Measurements from ENCODE around the gene GSTM2.

Gene GSTM2

DNA sequence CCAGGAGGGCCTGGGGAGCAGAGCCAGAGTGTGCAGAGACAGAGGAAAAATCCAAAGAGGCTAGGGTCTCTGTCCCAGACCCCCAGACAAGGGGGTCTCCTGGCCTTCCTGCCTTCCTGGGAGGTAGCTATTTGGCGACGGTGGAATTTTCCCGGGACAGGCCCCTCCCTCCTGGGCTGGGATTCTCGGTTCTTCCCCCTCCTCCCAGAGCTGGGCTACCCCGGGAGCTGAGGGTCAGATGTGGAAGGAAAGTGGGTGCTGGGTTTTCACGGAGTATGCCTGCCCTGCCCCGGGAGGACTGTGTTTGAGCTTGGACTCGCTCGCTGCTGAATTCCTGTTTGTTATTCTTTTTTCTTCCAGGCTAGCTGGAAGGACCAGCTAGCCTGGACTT lies 47.5 kb upstream of the GSTM2 start:
- Histone ChIP-seq H2AFZ (ENCODE audit: low read length) (peak overlapping the region; percentile 93), H3K4me3 (ENCODE audit: low read length in 2 of 2) (peak overlapping the region; percentile 82 to 87), H2BK15ac (ENCODE audit: low read length) (no peak overlapping the region), H3K9ac (ENCODE audit: low read depth, low read length, poor library complexity) (peak overlapping the region; percentile 74), H3K14ac (ENCODE audit: low read length) (peak overlapping the region; percentile 5), H2BK120ac (ENCODE audit: low read depth, low read length) (no peak overlapping the region), H2AK5ac (ENCODE audit: low read depth, low read length) (no peak overlapping the region), H3K27me3 (ENCODE audit: control insufficient read depth in 3 of 3, insufficient read depth in 3 of 3, low read depth in 1 of 3, low read length in 3 of 3) (no peaks in the 10 kb centered on the region), H3K23ac (ENCODE audit: low read depth, low read length, poor library complexity) (no peak overlapping the region), H2BK5ac (ENCODE audit: low read length) (no peak overlapping the region), H2BK12ac (ENCODE audit: low read length) (no peak overlapping the region), H3K18ac (ENCODE audit: low read length) (peak overlapping the region; percentile 74), H4K91ac (ENCODE audit: low read depth, low read length, poor library complexity) (no peak overlapping the region), H4K8ac (ENCODE audit: low read depth, low read length) (no peak overlapping the region), H3K4ac (ENCODE audit: low read length) (no peak overlapping the region), H3K4me1 (ENCODE audit: control insufficient read depth in 2 of 2, insufficient read depth in 1 of 2, low read depth in 1 of 2, low read length in 2 of 2) (peaks cover 24 to 56% of the 10 kb centered on the region in 2 donors), H3K27ac (replicated peaks; ENCODE audit: low read length) (peak overlapping the region; percentile 63), H3K79me1 (ENCODE audit: low read depth, low read length) (peaks cover 14% of the 10 kb centered on the region), H3K36me3 (replicated peaks in 1 of 2; ENCODE audit: control insufficient read depth in 2 of 2, insufficient read depth in 2 of 2, low read length in 2 of 2) (peaks cover 0 to 3% of the 10 kb centered on the region in 2 donors), H3K4me2 (ENCODE audit: insufficient read depth, low read length, poor library complexity, severe bottlenecking) (peak overlapping the region; percentile 94), H3K9me3 (replicated peaks in 1 of 2; ENCODE audit: control insufficient read depth in 2 of 2, insufficient read depth in 1 of 2, low read depth in 1 of 2, low read length in 2 of 2) (no peaks in the 10 kb centered on the region)
- no CpG with 5 or more reads among the region's 9 CpGs for WGBS, 2 donors (ENCODE audit: extremely low coverage in 2 of 2, insufficient read length in 2 of 2, insufficient replicate concordance in 1 of 2)
- DNase-seq (ENCODE audit: low spot score) = no peak

DNA sequence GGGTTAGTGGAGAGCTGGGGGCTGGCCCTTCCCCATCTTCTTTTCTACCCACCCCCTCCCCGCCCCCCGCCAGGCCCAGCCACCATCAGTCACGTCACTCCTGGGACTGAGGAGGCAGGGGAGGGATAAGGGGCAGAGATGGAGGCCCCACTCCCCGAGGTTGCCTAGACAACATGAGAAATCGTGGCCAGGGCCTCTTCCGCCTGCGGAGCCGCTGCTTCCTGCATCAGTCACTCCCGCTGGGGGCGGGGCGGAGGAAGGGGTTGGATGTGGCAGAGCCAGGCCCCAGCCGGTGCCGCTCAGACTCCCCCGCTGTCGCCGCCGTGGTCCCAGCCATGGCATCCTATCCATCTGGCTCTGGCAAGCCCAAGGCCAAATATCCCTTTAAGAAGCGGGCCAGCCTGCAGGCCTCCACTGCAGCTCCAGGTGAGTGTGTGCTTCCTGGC lies 47.0 kb upstream of the GSTM2 start:
- no peak overlapping the region for H2BK15ac ChIP-seq (ENCODE audit: low read length)
- peak overlapping the region; percentile 77 for H3K9ac ChIP-seq (ENCODE audit: low read depth, low read length, poor library complexity)
- WGBS, 2 donors (ENCODE audit: extremely low coverage in 2 of 2, insufficient read length in 2 of 2, insufficient replicate concordance in 1 of 2) = no CpG with 5 or more reads among the region's 18 CpGs
- H3K4me3 ChIP-seq (ENCODE audit: low read length in 2 of 2) = peak overlapping the region; percentile 82 to 87
- no peak overlapping the region for H3K14ac ChIP-seq (ENCODE audit: low read length)
- no peaks in the 10 kb centered on the region for H3K27me3 ChIP-seq (ENCODE audit: control insufficient read depth in 3 of 3, insufficient read depth in 3 of 3, low read depth in 1 of 3, low read length in 3 of 3)
- peak overlapping the region; percentile 93 for H2AFZ ChIP-seq (ENCODE audit: low read length)
- no peak overlapping the region for H2BK12ac ChIP-seq (ENCODE audit: low read length)
- H2BK120ac ChIP-seq (ENCODE audit: low read depth, low read length) = no peak overlapping the region
- DNase-seq (ENCODE audit: low spot score) = peak; percentile 74
- no peaks in the 10 kb centered on the region for H3K9me3 ChIP-seq (replicated peaks in 1 of 2; ENCODE audit: control insufficient read depth in 2 of 2, insufficient read depth in 1 of 2, low read depth in 1 of 2, low read length in 2 of 2)
- H4K8ac ChIP-seq (ENCODE audit: low read depth, low read length) = no peak overlapping the region
- peaks cover 16% of the 10 kb centered on the region for H3K79me1 ChIP-seq (ENCODE audit: low read depth, low read length)
- H4K91ac ChIP-seq (ENCODE audit: low read depth, low read length, poor library complexity) = no peak overlapping the region
- peak overlapping the region; percentile 80 for H3K18ac ChIP-seq (ENCODE audit: low read length)
- no peak overlapping the region for H2AK5ac ChIP-seq (ENCODE audit: low read depth, low read length)
- H3K23ac ChIP-seq (ENCODE audit: low read depth, low read length, poor library complexity) = no peak overlapping the region
- no peak overlapping the region for H2BK5ac ChIP-seq (ENCODE audit: low read length)
- peaks cover 24 to 56% of the 10 kb centered on the region in 2 donors for H3K4me1 ChIP-seq (ENCODE audit: control insufficient read depth in 2 of 2, insufficient read depth in 1 of 2, low read depth in 1 of 2, low read length in 2 of 2)
- peak overlapping the region; percentile 63 for H3K27ac ChIP-seq (replicated peaks; ENCODE audit: low read length)
- peak overlapping the region; percentile 94 for H3K4me2 ChIP-seq (ENCODE audit: insufficient read depth, low read length, poor library complexity, severe bottlenecking)
- peaks cover 0 to 8% of the 10 kb centered on the region in 2 donors for H3K36me3 ChIP-seq (replicated peaks in 1 of 2; ENCODE audit: control insufficient read depth in 2 of 2, insufficient read depth in 2 of 2, low read length in 2 of 2)
- no peak overlapping the region for H3K4ac ChIP-seq (ENCODE audit: low read length)

DNA sequence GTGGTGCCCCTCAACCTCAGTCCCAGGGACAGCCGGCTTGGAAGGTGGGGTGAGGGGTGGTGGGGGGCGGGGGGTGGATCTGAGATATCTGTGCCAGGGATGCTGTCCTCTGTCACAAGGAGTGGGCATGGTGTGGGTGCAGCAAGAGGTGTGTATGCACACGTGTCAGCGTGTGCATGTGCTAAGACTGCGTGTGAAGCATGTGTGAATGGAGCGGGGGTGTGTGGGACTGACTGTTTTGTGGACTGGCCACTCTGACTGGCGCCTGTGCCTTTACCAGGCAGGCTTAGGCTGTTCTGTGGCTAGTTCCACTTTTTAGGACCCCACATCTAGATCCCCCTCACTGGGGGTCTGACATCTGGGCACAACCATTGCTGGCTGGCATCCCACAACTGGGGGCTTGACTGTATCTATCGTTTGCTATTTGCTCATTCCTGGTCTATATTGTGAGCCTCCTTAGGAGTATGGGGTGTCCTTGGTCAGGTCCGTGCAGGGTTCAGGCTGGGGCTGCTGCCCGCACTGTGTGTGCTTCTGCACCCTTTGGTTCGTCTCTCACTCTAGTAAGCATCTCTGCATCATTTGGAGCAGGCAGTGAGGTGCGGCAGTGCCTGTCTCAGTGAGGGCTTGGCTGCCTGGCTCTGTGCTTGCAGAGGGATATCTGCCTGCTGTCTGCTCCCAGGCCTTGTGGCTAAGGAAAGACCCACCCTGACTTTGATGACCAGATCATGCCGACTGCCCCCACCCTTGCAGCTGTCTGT lies 46.3 kb upstream of the GSTM2 start:
- Histone ChIP-seq H2BK12ac (ENCODE audit: low read length) (no peak overlapping the region), H3K4me3 (ENCODE audit: low read length in 2 of 2) (peak overlapping the region; percentile 82 to 87), H2AFZ (ENCODE audit: low read length) (peak overlapping the region; percentile 93), H3K9me3 (replicated peaks in 1 of 2; ENCODE audit: control insufficient read depth in 2 of 2, insufficient read depth in 1 of 2, low read depth in 1 of 2, low read length in 2 of 2) (no peaks in the 10 kb centered on the region), H2BK15ac (ENCODE audit: low read length) (no peak overlapping the region), H3K9ac (ENCODE audit: low read depth, low read length, poor library complexity) (peak overlapping the region; percentile 77), H4K8ac (ENCODE audit: low read depth, low read length) (no peak overlapping the region), H4K91ac (ENCODE audit: low read depth, low read length, poor library complexity) (no peak overlapping the region), H3K4ac (ENCODE audit: low read length) (no peak overlapping the region), H2BK120ac (ENCODE audit: low read depth, low read length) (no peak overlapping the region), H3K79me1 (ENCODE audit: low read depth, low read length) (peaks cover 16% of the 10 kb centered on the region), H3K18ac (ENCODE audit: low read length) (peak overlapping the region; percentile 80), H2AK5ac (ENCODE audit: low read depth, low read length) (no peak overlapping the region), H3K4me2 (ENCODE audit: insufficient read depth, low read length, poor library complexity, severe bottlenecking) (peak overlapping the region; percentile 94), H3K36me3 (replicated peaks in 1 of 2; ENCODE audit: control insufficient read depth in 2 of 2, insufficient read depth in 2 of 2, low read length in 2 of 2) (peaks cover 0 to 15% of the 10 kb centered on the region in 2 donors), H2BK5ac (ENCODE audit: low read length) (no peak overlapping the region), H3K27me3 (ENCODE audit: control insufficient read depth in 3 of 3, insufficient read depth in 3 of 3, low read depth in 1 of 3, low read length in 3 of 3) (no peaks in the 10 kb centered on the region), H3K27ac (replicated peaks; ENCODE audit: low read length) (no peak overlapping the region), H3K4me1 (ENCODE audit: control insufficient read depth in 2 of 2, insufficient read depth in 1 of 2, low read depth in 1 of 2, low read length in 2 of 2) (peaks cover 24 to 49% of the 10 kb centered on the region in 2 donors), H3K23ac (ENCODE audit: low read depth, low read length, poor library complexity) (no peak overlapping the region), H3K14ac (ENCODE audit: low read length) (no peak overlapping the region)
- no peak for DNase-seq (ENCODE audit: low spot score)
- WGBS, 2 donors (ENCODE audit: extremely low coverage in 2 of 2, insufficient read length in 2 of 2, insufficient replicate concordance in 1 of 2) = no CpG with 5 or more reads among the region's 13 CpGs

DNA sequence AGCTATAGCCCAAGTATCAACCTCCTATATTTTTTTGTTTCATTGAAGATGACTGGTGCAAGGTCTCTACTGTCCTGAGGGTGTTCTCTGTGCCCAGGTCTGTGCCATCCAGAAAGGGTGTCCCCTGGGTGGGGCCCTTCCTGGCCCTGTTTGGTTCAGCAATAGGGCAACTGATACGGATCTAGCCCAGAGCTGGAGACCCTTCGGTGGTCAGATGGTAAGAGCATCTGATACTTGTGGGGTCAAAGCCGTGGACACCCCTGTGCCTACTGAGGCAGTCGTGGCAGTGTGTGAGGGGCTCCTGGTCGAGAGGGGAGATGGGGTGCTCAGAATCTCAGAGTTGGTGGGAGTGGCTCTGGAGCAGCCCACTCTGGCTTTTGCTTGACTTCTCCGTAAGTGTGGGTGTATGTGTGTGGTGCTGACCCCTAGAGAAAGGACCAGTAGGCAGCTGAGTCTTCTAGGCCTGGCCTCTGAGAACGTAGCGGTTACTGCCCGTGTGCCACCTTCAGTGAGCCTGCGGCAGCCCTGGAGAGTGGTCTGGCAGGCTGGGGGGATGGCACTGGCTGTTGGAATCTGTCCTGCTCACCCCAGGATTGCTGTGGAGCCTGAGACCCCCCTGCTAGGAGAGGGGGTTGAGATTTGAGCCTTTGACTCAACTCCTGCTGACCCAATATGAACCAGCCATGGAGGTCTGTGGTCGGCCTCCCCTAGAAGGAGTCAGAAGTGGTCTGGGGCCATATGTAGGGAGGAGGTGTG lies 45.5 kb upstream of the GSTM2 start:
- no peak overlapping the region for H2BK120ac ChIP-seq (ENCODE audit: low read depth, low read length)
- H3K36me3 ChIP-seq (replicated peaks in 1 of 2; ENCODE audit: control insufficient read depth in 2 of 2, insufficient read depth in 2 of 2, low read length in 2 of 2) = peaks cover 5 to 23% of the 10 kb centered on the region in 2 donors
- H4K91ac ChIP-seq (ENCODE audit: low read depth, low read length, poor library complexity) = no peak overlapping the region
- H3K27me3 ChIP-seq (ENCODE audit: control insufficient read depth in 3 of 3, insufficient read depth in 3 of 3, low read depth in 1 of 3, low read length in 3 of 3) = no peaks in the 10 kb centered on the region
- H3K9ac ChIP-seq (ENCODE audit: low read depth, low read length, poor library complexity) = no peak overlapping the region
- H3K18ac ChIP-seq (ENCODE audit: low read length) = no peak overlapping the region
- peak overlapping the region in 1 of 2 donors; percentile 82 for H3K4me3 ChIP-seq (ENCODE audit: low read length in 2 of 2)
- peaks cover 16% of the 10 kb centered on the region for H3K79me1 ChIP-seq (ENCODE audit: low read depth, low read length)
- peaks cover 17 to 42% of the 10 kb centered on the region in 2 donors for H3K4me1 ChIP-seq (ENCODE audit: control insufficient read depth in 2 of 2, insufficient read depth in 1 of 2, low read depth in 1 of 2, low read length in 2 of 2)
- H4K8ac ChIP-seq (ENCODE audit: low read depth, low read length) = no peak overlapping the region
- no peak overlapping the region for H3K4ac ChIP-seq (ENCODE audit: low read length)
- H2AFZ ChIP-seq (ENCODE audit: low read length) = no peak overlapping the region
- H3K4me2 ChIP-seq (ENCODE audit: insufficient read depth, low read length, poor library complexity, severe bottlenecking) = no peak overlapping the region
- no peak overlapping the region for H2BK12ac ChIP-seq (ENCODE audit: low read length)
- no peak overlapping the region for H3K23ac ChIP-seq (ENCODE audit: low read depth, low read length, poor library complexity)
- no peak overlapping the region for H3K14ac ChIP-seq (ENCODE audit: low read length)
- WGBS, 2 donors (ENCODE audit: extremely low coverage in 2 of 2, insufficient read length in 2 of 2, insufficient replicate concordance in 1 of 2) = no CpG with 5 or more reads among the region's 11 CpGs
- no peaks in the 10 kb centered on the region for H3K9me3 ChIP-seq (replicated peaks in 1 of 2; ENCODE audit: control insufficient read depth in 2 of 2, insufficient read depth in 1 of 2, low read depth in 1 of 2, low read length in 2 of 2)
- no peak overlapping the region for H2BK15ac ChIP-seq (ENCODE audit: low read length)
- DNase-seq (ENCODE audit: low spot score) = no peak
- peak overlapping the region; percentile 20 for H2AK5ac ChIP-seq (ENCODE audit: low read depth, low read length)
- no peak overlapping the region for H2BK5ac ChIP-seq (ENCODE audit: low read length)
- H3K27ac ChIP-seq (replicated peaks; ENCODE audit: low read length) = no peak overlapping the region
